ENCODE data around the gene OS9. TPM values are rescaled to one million over a fixed set of nuclear protein-coding genes. Genes with fewer than 3 reads are reported as not detected.
A peak's percentile ranks its signal among the peaks of the same experiment; 100 is the strongest.

Gene OS9
- total RNA-seq, 1 experiment from 2014 or later: 244 TPM

GRCh38 chr12:57755454-57756372, 61.8 kb downstream of the OS9 start:
- in situ Hi-C loops (cut with HindIII; ENCODE audit: low pct_unique_long_range_greater_than_20kb, low sequenced_read_pairs): no loop called here
- DNase-seq (ENCODE audit: low read depth, low spot score): no peak

- DNase-seq (ENCODE audit: low read depth, low spot score): peak; percentile 68
- in situ Hi-C loops (cut with HindIII; ENCODE audit: low pct_unique_long_range_greater_than_20kb, low sequenced_read_pairs): no loop called here
Observed at GRCh38 chr12:57756406-57757341, 62.7 kb downstream of the OS9 start.

GRCh38 chr12:57757771-57758170, 63.8 kb downstream of the OS9 start:
- in situ Hi-C loops (cut with HindIII; ENCODE audit: low pct_unique_long_range_greater_than_20kb, low sequenced_read_pairs): no loop called here

GRCh38 chr12:57758552-57759359, 64.8 kb downstream of the OS9 start:
- in situ Hi-C loops (cut with HindIII; ENCODE audit: low pct_unique_long_range_greater_than_20kb, low sequenced_read_pairs): no loop called here
- no peak for DNase-seq (ENCODE audit: low read depth, low spot score)

More at GRCh38 chr12:57757771-57758170, 63.8 kb downstream of the OS9 start:
- no peak for DNase-seq (ENCODE audit: low read depth, low spot score)

GRCh38 chr12:57759360-57759980, 65.5 kb downstream of the OS9 start:
- in situ Hi-C loops (cut with HindIII; ENCODE audit: low pct_unique_long_range_greater_than_20kb, low sequenced_read_pairs): no loop called here
- peak; percentile 60 for DNase-seq (ENCODE audit: low read depth, low spot score)

GRCh38 chr12:57760347-57760982, 66.5 kb downstream of the OS9 start:
- no peak for DNase-seq (ENCODE audit: low read depth, low spot score)
- in situ Hi-C loops (cut with HindIII; ENCODE audit: low pct_unique_long_range_greater_than_20kb, low sequenced_read_pairs): no loop called here

- DNase-seq (ENCODE audit: low read depth, low spot score): no peak
Observed at GRCh38 chr12:57761391-57761998, 67.6 kb downstream of the OS9 start.

GRCh38 chr12:57762463-57762862, 68.5 kb downstream of the OS9 start:
- in situ Hi-C loops (cut with HindIII; ENCODE audit: low pct_unique_long_range_greater_than_20kb, low sequenced_read_pairs): no loop called here

More at GRCh38 chr12:57761391-57761998, 67.6 kb downstream of the OS9 start:
- in situ Hi-C loops (cut with HindIII; ENCODE audit: low pct_unique_long_range_greater_than_20kb, low sequenced_read_pairs): no loop called here

GRCh38 chr12:57763881-57764661, 70.1 kb downstream of the OS9 start:
- DNase-seq (ENCODE audit: low read depth, low spot score): no peak
- in situ Hi-C loops (cut with HindIII; ENCODE audit: low pct_unique_long_range_greater_than_20kb, low sequenced_read_pairs): no loop called here

More at GRCh38 chr12:57762463-57762862, 68.5 kb downstream of the OS9 start:
- DNase-seq (ENCODE audit: low read depth, low spot score): no peak

GRCh38 chr12:57764662-57765002, 70.7 kb downstream of the OS9 start:
- in situ Hi-C loops (cut with HindIII; ENCODE audit: low pct_unique_long_range_greater_than_20kb, low sequenced_read_pairs): no loop called here
- no peak for DNase-seq (ENCODE audit: low read depth, low spot score)

- in situ Hi-C loops (cut with HindIII; ENCODE audit: low pct_unique_long_range_greater_than_20kb, low sequenced_read_pairs): no loop called here
- no peak for DNase-seq (ENCODE audit: low read depth, low spot score)
Observed at GRCh38 chr12:57765003-57765697, 71.2 kb downstream of the OS9 start.

GRCh38 chr12:57765698-57766463, 71.9 kb downstream of the OS9 start:
- DNase-seq (ENCODE audit: low read depth, low spot score): no peak
- in situ Hi-C loops (cut with HindIII; ENCODE audit: low pct_unique_long_range_greater_than_20kb, low sequenced_read_pairs): no loop called here

- no peak for DNase-seq (ENCODE audit: low read depth, low spot score)
- in situ Hi-C loops (cut with HindIII; ENCODE audit: low pct_unique_long_range_greater_than_20kb, low sequenced_read_pairs): no loop called here
Observed at GRCh38 chr12:57766464-57767304, 72.8 kb downstream of the OS9 start, which contains the start of gene CYP27B1. Gene CYP27B1 (minus strand): TSS chr12:57767078. CDS start chr12:57767041, 37 bp downstream.

- in situ Hi-C loops (cut with HindIII; ENCODE audit: low pct_unique_long_range_greater_than_20kb, low sequenced_read_pairs): no loop called here
- no peak for DNase-seq (ENCODE audit: low read depth, low spot score)
Observed at GRCh38 chr12:57767305-57767698, 73.4 kb downstream of the OS9 start.

All from SK-MEL-5 (cell line).